H9 (cell line): Measurements from ENCODE around the gene ARFGEF2. TPM values are rescaled to one million over a fixed set of nuclear protein-coding genes. Genes with fewer than 3 reads are reported as not detected.

Experiments used
- DNase-seq: peaks from one replicate; pipeline ENCODE4 v3.0.0-alpha.2; 2017
- H2AFZ ChIP-seq: one replicate; pipeline ENCODE4 v1.6.1; 2013; ENCODE audit warnings: mild to moderate bottlenecking, low read length, control low read depth, moderate library complexity
- H2AK5ac ChIP-seq: 2 replicates; pipeline ENCODE4 v1.6.1; 2013; ENCODE audit warnings: low read length, control low read depth, mixed read lengths; ENCODE audit not compliant: insufficient read length
- H2BK120ac ChIP-seq: one replicate; pipeline ENCODE4 v1.6.1; 2013; ENCODE audit warnings: low read depth, mild to moderate bottlenecking, low read length, control low read depth, inconsistent platforms; ENCODE audit not compliant: poor library complexity, severe bottlenecking
- H2BK12ac ChIP-seq: 2 replicates; pipeline ENCODE4 v1.6.1; 2013; ENCODE audit warnings: low read length, control low read depth, mixed read lengths, low read depth; ENCODE audit not compliant: insufficient read length
- H2BK15ac ChIP-seq: 2 replicates; pipeline ENCODE4 v1.6.1; 2013; ENCODE audit warnings: low read depth, low read length, control low read depth
- H2BK20ac ChIP-seq: one replicate; pipeline ENCODE4 v1.6.1; 2013; ENCODE audit warnings: low read depth, mild to moderate bottlenecking, low read length, control low read depth, inconsistent platforms; ENCODE audit not compliant: poor library complexity, severe bottlenecking
- H2BK5ac ChIP-seq: 2 replicates; pipeline ENCODE4 v1.6.1; 2013; ENCODE audit warnings: low read length, control low read depth, mixed read lengths; ENCODE audit not compliant: insufficient read length
- H3K14ac ChIP-seq: 2 replicates; pipeline ENCODE4 v1.6.1; 2013; ENCODE audit warnings: low read length, control low read depth; ENCODE audit not compliant: insufficient read depth
- H3K18ac ChIP-seq: 2 replicates; pipeline ENCODE4 v1.6.1; 2013; ENCODE audit warnings: low read depth, mild to moderate bottlenecking, mixed read lengths, low read length, control low read depth; ENCODE audit not compliant: insufficient read length
- H3K23ac ChIP-seq: 2 replicates; pipeline ENCODE4 v1.6.1; 2013; ENCODE audit warnings: low read length, control low read depth, mixed read lengths, low read depth; ENCODE audit not compliant: insufficient read length
- H3K23me2 ChIP-seq: 2 replicates; pipeline ENCODE4 v1.6.1; 2013; ENCODE audit warnings: low read depth, mild to moderate bottlenecking, mixed read lengths, low read length, control low read depth; ENCODE audit not compliant: insufficient read length, poor library complexity, severe bottlenecking
- H3K27ac ChIP-seq: 2 replicates; pipeline ENCODE4 v1.5.1; 2013; ENCODE audit warnings: low read length, control low read depth, mixed read lengths, low read depth; ENCODE audit not compliant: insufficient read length
- H3K27me3 ChIP-seq: 2 replicates; pipeline ENCODE4 v1.6.1; 2013; ENCODE audit warnings: low read length, control low read depth, inconsistent platforms; ENCODE audit not compliant: insufficient read depth
- H3K4ac ChIP-seq: 2 replicates; pipeline ENCODE4 v1.6.1; 2013; ENCODE audit warnings: low read depth, mild to moderate bottlenecking, control low read depth, inconsistent platforms, low read length, moderate library complexity
- H3K4me1 ChIP-seq: 2 replicates; pipeline ENCODE4 v1.6.1; 2013; ENCODE audit warnings: low read length, control low read depth, inconsistent platforms; ENCODE audit not compliant: insufficient read depth
- H3K4me2 ChIP-seq: 2 replicates; pipeline ENCODE4 v1.6.1; 2013; ENCODE audit warnings: low read length, control low read depth, mixed read lengths; ENCODE audit not compliant: insufficient read length, insufficient read depth
- H3K56ac ChIP-seq: 2 replicates; pipeline ENCODE4 v1.6.1; 2013; ENCODE audit warnings: low read depth, mild to moderate bottlenecking, mixed read lengths, low read length, control low read depth; ENCODE audit not compliant: insufficient read length
- H3K79me1 ChIP-seq: 2 replicates; pipeline ENCODE4 v1.6.1; 2013; ENCODE audit warnings: low read depth, mild to moderate bottlenecking, moderate library complexity, low read length, control low read depth, inconsistent platforms; ENCODE audit not compliant: insufficient read depth, poor library complexity, severe bottlenecking
- H3K79me2 ChIP-seq: 2 replicates; pipeline ENCODE4 v1.6.1; 2013; ENCODE audit warnings: low read length, control low read depth, inconsistent platforms; ENCODE audit not compliant: insufficient read depth
- H3K9ac ChIP-seq: 2 replicates; pipeline ENCODE4 v1.6.1; 2013; ENCODE audit warnings: low read length, control low read depth, mixed read lengths; ENCODE audit not compliant: insufficient read length; ENCODE audit errors: extremely low read depth
- H3K9me3 ChIP-seq: one replicate; pipeline ENCODE4 v1.6.1; 2013; ENCODE audit warnings: low read depth, low read length, inconsistent platforms; ENCODE audit not compliant: control insufficient read depth
- H3T11ph ChIP-seq: one replicate; pipeline ENCODE4 v1.6.1; 2013; ENCODE audit warnings: mild to moderate bottlenecking, low read length, control low read depth, inconsistent platforms
- H4K20me1 ChIP-seq: one replicate; pipeline ENCODE4 v1.6.1; 2013; ENCODE audit not compliant: control insufficient read depth, insufficient read length, insufficient read depth
- H4K5ac ChIP-seq: 2 replicates; pipeline ENCODE4 v1.6.1; 2013; ENCODE audit warnings: low read depth, mild to moderate bottlenecking, mixed read lengths, low read length, control low read depth; ENCODE audit not compliant: insufficient read length
- H4K8ac ChIP-seq: replicated peaks from 2 replicates; pipeline ENCODE4 v1.6.1; 2013; ENCODE audit warnings: low read length, control low read depth, mixed read lengths, low read depth; ENCODE audit not compliant: insufficient read length
- H4K91ac ChIP-seq: 2 replicates; pipeline ENCODE4 v1.6.1; 2013; ENCODE audit warnings: low read depth, mild to moderate bottlenecking, moderate library complexity, mixed read lengths, low read length, control low read depth; ENCODE audit not compliant: insufficient read length
- H3K27ac Mint-ChIP-seq, 3 experiments: 2 replicates in 2 of 3; 3 replicates in 1 of 3; pipeline ENCODE4 v1.8.0; 2020 to 2021; ENCODE audit warnings: mixed read lengths in 3 of 3, mild to moderate bottlenecking in 1 of 3, moderate library complexity in 1 of 3
- H3K27me3 Mint-ChIP-seq: 2 replicates; pipeline ENCODE4 v1.8.0; 2021; ENCODE audit warnings: low read depth, mild to moderate bottlenecking, moderate library complexity, mixed read lengths
- H3K36me3 Mint-ChIP-seq, 3 experiments: 2 replicates in 2 of 3; 3 replicates in 1 of 3; pipeline ENCODE4 v1.8.0; 2020 to 2021; ENCODE audit warnings: low read depth in 3 of 3, mixed read lengths in 3 of 3; ENCODE audit not compliant: insufficient read depth in 1 of 3
- H3K4me1 Mint-ChIP-seq, 2 experiments: 2 replicates each; pipeline ENCODE4 v1.8.0; 2020; ENCODE audit warnings: mixed read lengths in 2 of 2
- H3K4me3 Mint-ChIP-seq, 2 experiments: 2 replicates in 1 of 2; 3 replicates in 1 of 2; pipeline ENCODE4 v1.8.0; 2020 to 2021; ENCODE audit warnings: mild to moderate bottlenecking in 2 of 2, mixed read lengths in 2 of 2, moderate library complexity in 1 of 2
- H3K9me3 Mint-ChIP-seq, 2 experiments: 2 replicates in 1 of 2; 3 replicates in 1 of 2; pipeline ENCODE4 v1.8.0; 2020; ENCODE audit warnings: mild to moderate bottlenecking in 2 of 2, mixed read lengths in 2 of 2, moderate library complexity in 1 of 2
- CTCF ChIP-seq: fragments of 200-600 bp; sonication (generic); conservative IDR thresholded peaks from 3 replicates; pipeline ENCODE4 v1.8.0; 2021; ENCODE audit warnings: antibody characterized with exemption, mild to moderate bottlenecking
- WGBS: extraction: QIAGEN DNeasy Blood & Tissue Kit; methylation state at CpG from one replicate; pipeline ENCODE4 v1.1.7; 2013; ENCODE audit warnings: missing lambda C conversion rate, low lambda C conversion rate, mixed read lengths; ENCODE audit not compliant: insufficient read length; ENCODE audit errors: extremely low coverage; 5-methylcytosine and 5-hydroxymethylcytosine counted together
- total RNA-seq: library from RNA; stranded (reverse); gene quantifications from 2 replicates; pipeline ENCODE4 v1.2.1, GENCODE V29; 2021

Gene ARFGEF2
- total RNA-seq, 1 experiment from 2014 or later = 16.6 TPM

- H3K4me3 Mint-ChIP-seq = no peak overlapping the region
- Histone ChIP-seq H4K20me1 (no peaks in the 10 kb centered on the region), H3K4ac (no peak overlapping the region), H2BK20ac (no peak overlapping the region), H3K23ac (no peak overlapping the region), H3K9me3 (no peaks in the 10 kb centered on the region), H3K23me2 (no peaks in the 10 kb centered on the region), H3T11ph (no peak overlapping the region), H3K9ac (no peak overlapping the region), H3K79me2 (no peaks in the 10 kb centered on the region), H4K91ac (no peak overlapping the region), H3K79me1 (no peaks in the 10 kb centered on the region), H2AK5ac (no peak overlapping the region), H3K4me2 (no peak overlapping the region), H3K14ac (no peak overlapping the region), H3K4me1 (no peaks in the 10 kb centered on the region), H3K27me3 (no peaks in the 10 kb centered on the region), H3K18ac (no peak overlapping the region), H3K27ac (no peak overlapping the region), H2AFZ (no peak overlapping the region), H2BK5ac (no peak overlapping the region), H2BK12ac (no peak overlapping the region), H4K5ac (no peak overlapping the region), H2BK120ac (no peak overlapping the region), H4K8ac (no peak overlapping the region), H3K56ac (no peak overlapping the region), H2BK15ac (no peak overlapping the region)
- no peaks in the 10 kb centered on the region for H3K27me3 Mint-ChIP-seq
- no CpG with 5 or more reads among the region's 9 CpGs for WGBS
- TF ChIP-seq CTCF = no peak
- peaks cover 7 to 47% (median 38%) of the 10 kb centered on the region in 3 experiments; a peak in 5 of 7 replicates for H3K36me3 Mint-ChIP-seq
- no peak overlapping the region for H3K27ac Mint-ChIP-seq
- DNase-seq = no peak
- no peaks in the 10 kb centered on the region for H3K4me1 Mint-ChIP-seq
- no peaks in the 10 kb centered on the region; a peak in 1 of 5 replicates for H3K9me3 Mint-ChIP-seq
These were observed 38.5 kb downstream of the ARFGEF2 start for GRCh38 chr20:48959899-48960550.
